H9 (cell line): ENCODE measurements around the gene TRAK2. TPM values are rescaled to one million over a fixed set of nuclear protein-coding genes. Genes with fewer than 3 reads are reported as not detected.

ENCODE experiments used
- DNase-seq: peaks from one replicate; pipeline ENCODE4 v3.0.0-alpha.2; 2017
- H2AFZ ChIP-seq: one replicate; pipeline ENCODE4 v1.6.1; 2013; ENCODE audit warnings: mild to moderate bottlenecking, low read length, control low read depth, moderate library complexity
- H2AK5ac ChIP-seq: 2 replicates; pipeline ENCODE4 v1.6.1; 2013; ENCODE audit warnings: low read length, control low read depth, mixed read lengths; ENCODE audit not compliant: insufficient read length
- H2BK120ac ChIP-seq: one replicate; pipeline ENCODE4 v1.6.1; 2013; ENCODE audit warnings: low read depth, mild to moderate bottlenecking, low read length, control low read depth, inconsistent platforms; ENCODE audit not compliant: poor library complexity, severe bottlenecking
- H2BK12ac ChIP-seq: 2 replicates; pipeline ENCODE4 v1.6.1; 2013; ENCODE audit warnings: low read length, control low read depth, mixed read lengths, low read depth; ENCODE audit not compliant: insufficient read length
- H2BK15ac ChIP-seq: 2 replicates; pipeline ENCODE4 v1.6.1; 2013; ENCODE audit warnings: low read depth, low read length, control low read depth
- H2BK20ac ChIP-seq: one replicate; pipeline ENCODE4 v1.6.1; 2013; ENCODE audit warnings: low read depth, mild to moderate bottlenecking, low read length, control low read depth, inconsistent platforms; ENCODE audit not compliant: poor library complexity, severe bottlenecking
- H2BK5ac ChIP-seq: 2 replicates; pipeline ENCODE4 v1.6.1; 2013; ENCODE audit warnings: low read length, control low read depth, mixed read lengths; ENCODE audit not compliant: insufficient read length
- H3K14ac ChIP-seq: 2 replicates; pipeline ENCODE4 v1.6.1; 2013; ENCODE audit warnings: low read length, control low read depth; ENCODE audit not compliant: insufficient read depth
- H3K18ac ChIP-seq: 2 replicates; pipeline ENCODE4 v1.6.1; 2013; ENCODE audit warnings: low read depth, mild to moderate bottlenecking, mixed read lengths, low read length, control low read depth; ENCODE audit not compliant: insufficient read length
- H3K23ac ChIP-seq: 2 replicates; pipeline ENCODE4 v1.6.1; 2013; ENCODE audit warnings: low read length, control low read depth, mixed read lengths, low read depth; ENCODE audit not compliant: insufficient read length
- H3K23me2 ChIP-seq: 2 replicates; pipeline ENCODE4 v1.6.1; 2013; ENCODE audit warnings: low read depth, mild to moderate bottlenecking, mixed read lengths, low read length, control low read depth; ENCODE audit not compliant: insufficient read length, poor library complexity, severe bottlenecking
- H3K27ac ChIP-seq: 2 replicates; pipeline ENCODE4 v1.5.1; 2013; ENCODE audit warnings: low read length, control low read depth, mixed read lengths, low read depth; ENCODE audit not compliant: insufficient read length
- H3K27me3 ChIP-seq: 2 replicates; pipeline ENCODE4 v1.6.1; 2013; ENCODE audit warnings: low read length, control low read depth, inconsistent platforms; ENCODE audit not compliant: insufficient read depth
- H3K4ac ChIP-seq: 2 replicates; pipeline ENCODE4 v1.6.1; 2013; ENCODE audit warnings: low read depth, mild to moderate bottlenecking, control low read depth, inconsistent platforms, low read length, moderate library complexity
- H3K4me1 ChIP-seq: 2 replicates; pipeline ENCODE4 v1.6.1; 2013; ENCODE audit warnings: low read length, control low read depth, inconsistent platforms; ENCODE audit not compliant: insufficient read depth
- H3K4me2 ChIP-seq: 2 replicates; pipeline ENCODE4 v1.6.1; 2013; ENCODE audit warnings: low read length, control low read depth, mixed read lengths; ENCODE audit not compliant: insufficient read length, insufficient read depth
- H3K56ac ChIP-seq: 2 replicates; pipeline ENCODE4 v1.6.1; 2013; ENCODE audit warnings: low read depth, mild to moderate bottlenecking, mixed read lengths, low read length, control low read depth; ENCODE audit not compliant: insufficient read length
- H3K79me1 ChIP-seq: 2 replicates; pipeline ENCODE4 v1.6.1; 2013; ENCODE audit warnings: low read depth, mild to moderate bottlenecking, moderate library complexity, low read length, control low read depth, inconsistent platforms; ENCODE audit not compliant: insufficient read depth, poor library complexity, severe bottlenecking
- H3K79me2 ChIP-seq: 2 replicates; pipeline ENCODE4 v1.6.1; 2013; ENCODE audit warnings: low read length, control low read depth, inconsistent platforms; ENCODE audit not compliant: insufficient read depth
- H3K9ac ChIP-seq: 2 replicates; pipeline ENCODE4 v1.6.1; 2013; ENCODE audit warnings: low read length, control low read depth, mixed read lengths; ENCODE audit not compliant: insufficient read length; ENCODE audit errors: extremely low read depth
- H3K9me3 ChIP-seq: one replicate; pipeline ENCODE4 v1.6.1; 2013; ENCODE audit warnings: low read depth, low read length, inconsistent platforms; ENCODE audit not compliant: control insufficient read depth
- H3T11ph ChIP-seq: one replicate; pipeline ENCODE4 v1.6.1; 2013; ENCODE audit warnings: mild to moderate bottlenecking, low read length, control low read depth, inconsistent platforms
- H4K20me1 ChIP-seq: one replicate; pipeline ENCODE4 v1.6.1; 2013; ENCODE audit not compliant: control insufficient read depth, insufficient read length, insufficient read depth
- H4K5ac ChIP-seq: 2 replicates; pipeline ENCODE4 v1.6.1; 2013; ENCODE audit warnings: low read depth, mild to moderate bottlenecking, mixed read lengths, low read length, control low read depth; ENCODE audit not compliant: insufficient read length
- H4K8ac ChIP-seq: replicated peaks from 2 replicates; pipeline ENCODE4 v1.6.1; 2013; ENCODE audit warnings: low read length, control low read depth, mixed read lengths, low read depth; ENCODE audit not compliant: insufficient read length
- H4K91ac ChIP-seq: 2 replicates; pipeline ENCODE4 v1.6.1; 2013; ENCODE audit warnings: low read depth, mild to moderate bottlenecking, moderate library complexity, mixed read lengths, low read length, control low read depth; ENCODE audit not compliant: insufficient read length
- H3K27ac Mint-ChIP-seq, 3 experiments: 2 replicates in 2 of 3; 3 replicates in 1 of 3; pipeline ENCODE4 v1.8.0; 2020 to 2021; ENCODE audit warnings: mixed read lengths in 3 of 3, mild to moderate bottlenecking in 1 of 3, moderate library complexity in 1 of 3
- H3K27me3 Mint-ChIP-seq: 2 replicates; pipeline ENCODE4 v1.8.0; 2021; ENCODE audit warnings: low read depth, mild to moderate bottlenecking, moderate library complexity, mixed read lengths
- H3K36me3 Mint-ChIP-seq, 3 experiments: 2 replicates in 2 of 3; 3 replicates in 1 of 3; pipeline ENCODE4 v1.8.0; 2020 to 2021; ENCODE audit warnings: low read depth in 3 of 3, mixed read lengths in 3 of 3; ENCODE audit not compliant: insufficient read depth in 1 of 3
- H3K4me1 Mint-ChIP-seq, 2 experiments: 2 replicates each; pipeline ENCODE4 v1.8.0; 2020; ENCODE audit warnings: mixed read lengths in 2 of 2
- H3K4me3 Mint-ChIP-seq, 2 experiments: 2 replicates in 1 of 2; 3 replicates in 1 of 2; pipeline ENCODE4 v1.8.0; 2020 to 2021; ENCODE audit warnings: mild to moderate bottlenecking in 2 of 2, mixed read lengths in 2 of 2, moderate library complexity in 1 of 2
- H3K9me3 Mint-ChIP-seq, 2 experiments: 2 replicates in 1 of 2; 3 replicates in 1 of 2; pipeline ENCODE4 v1.8.0; 2020; ENCODE audit warnings: mild to moderate bottlenecking in 2 of 2, mixed read lengths in 2 of 2, moderate library complexity in 1 of 2
- WGBS: extraction: QIAGEN DNeasy Blood & Tissue Kit; methylation state at CpG from one replicate; pipeline ENCODE4 v1.1.7; 2013; ENCODE audit warnings: missing lambda C conversion rate, low lambda C conversion rate, mixed read lengths; ENCODE audit not compliant: insufficient read length; ENCODE audit errors: extremely low coverage; 5-methylcytosine and 5-hydroxymethylcytosine counted together
- total RNA-seq: library from RNA; stranded (reverse); gene quantifications from 2 replicates; pipeline ENCODE4 v1.2.1, GENCODE V29; 2021
- TF ChIP-seq, protein P1 (sequence below): fragments of 200-600 bp; sonication (generic); conservative IDR thresholded peaks from 3 replicates; pipeline ENCODE4 v1.8.0; 2021; ENCODE audit warnings: antibody characterized with exemption, mild to moderate bottlenecking

TRAK2 gene
- total RNA-seq, 1 experiment from 2014 or later = 14.2 TPM

DNA sequence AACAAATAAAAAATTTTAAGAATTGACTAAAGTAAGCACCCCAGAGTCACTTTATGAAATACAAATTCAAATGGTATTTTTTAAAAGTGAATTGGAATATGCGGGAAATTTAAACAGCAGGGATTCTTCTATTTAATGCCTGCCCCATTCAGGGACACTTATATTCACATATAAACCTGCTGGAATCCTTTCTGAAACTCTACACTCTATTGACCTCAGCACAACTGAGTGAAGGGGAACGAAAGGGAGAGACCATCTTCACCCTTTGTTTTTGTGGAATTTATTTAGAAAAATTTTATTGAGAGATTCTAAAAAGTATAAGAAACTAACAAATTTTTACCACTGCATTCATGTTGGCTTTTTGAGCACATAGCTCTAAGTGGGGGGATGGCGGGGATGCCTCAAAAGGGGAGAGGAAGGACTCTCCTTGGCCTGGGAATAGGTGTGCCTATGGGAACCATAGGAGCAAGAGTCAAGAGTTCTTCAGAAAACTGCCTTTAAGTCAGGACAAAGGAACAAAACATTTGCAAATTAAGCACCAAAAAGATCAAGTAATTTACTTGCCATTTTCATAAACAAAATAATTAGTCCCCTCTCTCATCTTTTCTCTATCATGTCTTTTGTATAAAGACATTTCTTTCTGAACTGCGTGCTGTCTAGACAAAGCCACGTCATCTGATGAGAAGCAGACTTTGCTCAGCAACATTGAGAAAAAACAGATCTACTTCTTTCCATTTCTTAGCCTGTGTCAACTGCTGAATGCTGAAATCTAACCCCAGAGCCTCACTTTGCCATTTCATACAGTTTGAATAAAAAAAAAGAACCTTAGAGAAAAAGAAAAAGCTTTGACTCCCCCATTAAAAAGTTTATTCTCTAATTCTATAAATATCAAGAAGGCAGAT lies 72.5 kb downstream of the TRAK2 start:
- Histone ChIP-seq H2BK20ac (no peak overlapping the region), H3K27ac (no peak overlapping the region), H3K79me2 (no peaks in the 10 kb centered on the region), H3K9me3 (no peaks in the 10 kb centered on the region), H4K8ac (no peak overlapping the region), H3K79me1 (no peaks in the 10 kb centered on the region), H2BK5ac (no peak overlapping the region), H4K5ac (no peak overlapping the region), H3K4me2 (no peak overlapping the region), H3T11ph (no peak overlapping the region), H3K14ac (no peak overlapping the region), H2AK5ac (no peak overlapping the region), H3K23ac (no peak overlapping the region), H3K23me2 (no peaks in the 10 kb centered on the region), H2AFZ (no peak overlapping the region), H3K27me3 (no peaks in the 10 kb centered on the region), H3K56ac (no peak overlapping the region), H2BK12ac (no peak overlapping the region), H2BK15ac (no peak overlapping the region), H3K9ac (no peak overlapping the region), H3K4ac (no peak overlapping the region), H2BK120ac (no peak overlapping the region), H3K18ac (no peak overlapping the region), H4K91ac (no peak overlapping the region), H3K4me1 (no peaks in the 10 kb centered on the region; the same call in 1 of the 2 replicates), H4K20me1 (no peaks in the 10 kb centered on the region)
- no peak for DNase-seq
- Mint-ChIP-seq H3K27ac (peak overlapping the region in 2 of 3 experiments; percentile 88 to 93; a peak in 6 of 7 replicates), H3K4me3 (no peak overlapping the region), H3K4me1 (peaks cover 7 to 12% of the 10 kb centered on the region in 2 experiments), H3K36me3 (peaks cover 12 to 24% (median 18%) of the 10 kb centered on the region in 3 experiments), H3K27me3 (no peaks in the 10 kb centered on the region), H3K9me3 (peaks cover 8 to 10% of the 10 kb centered on the region in 2 experiments; a peak in 3 of 5 replicates)
- TF ChIP-seq, protein P1, sequence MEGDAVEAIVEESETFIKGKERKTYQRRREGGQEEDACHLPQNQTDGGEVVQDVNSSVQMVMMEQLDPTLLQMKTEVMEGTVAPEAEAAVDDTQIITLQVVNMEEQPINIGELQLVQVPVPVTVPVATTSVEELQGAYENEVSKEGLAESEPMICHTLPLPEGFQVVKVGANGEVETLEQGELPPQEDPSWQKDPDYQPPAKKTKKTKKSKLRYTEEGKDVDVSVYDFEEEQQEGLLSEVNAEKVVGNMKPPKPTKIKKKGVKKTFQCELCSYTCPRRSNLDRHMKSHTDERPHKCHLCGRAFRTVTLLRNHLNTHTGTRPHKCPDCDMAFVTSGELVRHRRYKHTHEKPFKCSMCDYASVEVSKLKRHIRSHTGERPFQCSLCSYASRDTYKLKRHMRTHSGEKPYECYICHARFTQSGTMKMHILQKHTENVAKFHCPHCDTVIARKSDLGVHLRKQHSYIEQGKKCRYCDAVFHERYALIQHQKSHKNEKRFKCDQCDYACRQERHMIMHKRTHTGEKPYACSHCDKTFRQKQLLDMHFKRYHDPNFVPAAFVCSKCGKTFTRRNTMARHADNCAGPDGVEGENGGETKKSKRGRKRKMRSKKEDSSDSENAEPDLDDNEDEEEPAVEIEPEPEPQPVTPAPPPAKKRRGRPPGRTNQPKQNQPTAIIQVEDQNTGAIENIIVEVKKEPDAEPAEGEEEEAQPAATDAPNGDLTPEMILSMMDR = no peak
- WGBS = no CpG with 5 or more reads among the region's 5 CpGs
